PC-3 (cell line): ENCODE measurements around the gene SLC12A1. TPM values are rescaled to one million over a fixed set of nuclear protein-coding genes. Genes with fewer than 3 reads are reported as not detected.
A peak's percentile ranks its signal among the peaks of the same experiment; 100 is the strongest.

Source experiments
- ATAC-seq: fragments of 200-7000 bp; cut with Tn5 transposase; 2 replicates; pipeline ENCODE4 v1.9.1; 2020; ENCODE audit warnings: mild to moderate bottlenecking, moderate library complexity
- BruUV-seq: library from RNA; stranded (reverse); fragments of 400-500 nt; replicated peaks from 2 replicates; lab custom pipeline; 2021; lab: Mats Ljungman, UMichigan
- CTCF ChIA-PET: fragments of 300-600 bp; sonication (Branson Sonifier 250); formaldehyde crosslinking; loops from one replicate; lab custom pipeline; 2022; ENCODE audit warnings: antibody characterized with exemption; lab: Charles Lee
- POLR2A ChIA-PET: fragments of 300-600 bp; sonication (Branson Sonifier 250); formaldehyde crosslinking; loops from one replicate; lab custom pipeline; 2022; ENCODE audit warnings: antibody characterized with exemption; ENCODE audit not compliant: unreplicated experiment; lab: Charles Lee
- DNase-seq: peaks from one replicate; pipeline ENCODE4 v3.0.0-alpha.2; 2015
- H2AFZ ChIP-seq: fragments of 300-600 bp; sonication (generic); 2 replicates; pipeline ENCODE4 v1.6.0; 2016; ENCODE audit warnings: antibody characterized with exemption, low read length
- H3F3A ChIP-seq: fragments of 300-600 bp; sonication (generic); one replicate; pipeline ENCODE4 v1.6.0; 2017; ENCODE audit warnings: antibody characterized with exemption, low read length, control low read depth, mild to moderate bottlenecking; ENCODE audit not compliant: unreplicated experiment
- H3K27ac ChIP-seq: fragments of 300-600 bp; sonication (generic); 2 replicates; pipeline ENCODE4 v1.5.1; 2016; ENCODE audit warnings: mild to moderate bottlenecking, low read length
- H3K27me3 ChIP-seq: fragments of 300-600 bp; sonication (generic); 2 replicates; pipeline ENCODE4 v1.6.1; 2016; ENCODE audit warnings: low read length, mixed read lengths
- H3K36me3 ChIP-seq: fragments of 300-600 bp; sonication (generic); 2 replicates; pipeline ENCODE4 v1.6.1; 2016; ENCODE audit warnings: low read depth, mixed run types, low read length, mixed read lengths
- H3K4me1 ChIP-seq: fragments of 300-600 bp; sonication (generic); 2 replicates; pipeline ENCODE4 v1.5.1; 2016; ENCODE audit warnings: low read length; ENCODE audit not compliant: insufficient read depth
- H3K4me2 ChIP-seq: fragments of 300-600 bp; sonication (generic); 2 replicates; pipeline ENCODE4 v1.6.0; 2016; ENCODE audit warnings: low read length
- H3K4me3 ChIP-seq: fragments of 300-600 bp; sonication (generic); 2 replicates; pipeline ENCODE4 v1.5.1; 2016; ENCODE audit warnings: mild to moderate bottlenecking, low read length, mixed read lengths
- H3K79me2 ChIP-seq: fragments of 300-600 bp; sonication (generic); 2 replicates; pipeline ENCODE4 v1.6.1; 2017; ENCODE audit warnings: low read length, mixed read lengths
- H3K9ac ChIP-seq: fragments of 300-600 bp; sonication (generic); 2 replicates; pipeline ENCODE4 v1.6.0; 2016; ENCODE audit warnings: mild to moderate bottlenecking, low read length
- H3K9me2 ChIP-seq: fragments of 300-600 bp; sonication (generic); replicated peaks from 2 replicates; pipeline ENCODE4 v1.6.1; 2016; ENCODE audit warnings: mixed run types, low read length, mixed read lengths
- H3K9me3 ChIP-seq: fragments of 300-600 bp; sonication (generic); 2 replicates; pipeline ENCODE4 v1.6.1; 2016; ENCODE audit warnings: low read length, mixed read lengths
- H4K20me1 ChIP-seq: fragments of 300-600 bp; sonication (generic); 2 replicates; pipeline ENCODE4 v1.6.1; 2016; ENCODE audit warnings: low read length, mixed read lengths
- EZH2 ChIP-seq: fragments of 300-600 bp; sonication (generic); IDR thresholded peaks from one replicate; pipeline ENCODE4 v1.6.1; 2017; ENCODE audit warnings: antibody characterized with exemption, mild to moderate bottlenecking, low read length; ENCODE audit not compliant: unreplicated experiment
- EZH2phosphoT487 ChIP-seq: fragments of 300-600 bp; sonication (generic); IDR thresholded peaks from 2 replicates; pipeline ENCODE4 v1.6.1; 2018; ENCODE audit warnings: mild to moderate bottlenecking, antibody characterized with exemption, low read length, borderline replicate concordance
- intact Hi-C: fragments of 100-400 bp; cut with micrococcal nuclease; formaldehyde crosslinking; loops from 2 replicates; pipeline ENCODE4 v1.9.0; 2023
- total RNA-seq: library from RNA; depleted of rRNA; stranded (reverse); fragments of >200 nt; gene quantifications from 2 replicates; pipeline ENCODE4 v1.2.3, GENCODE V29; 2014
- TF ChIP-seq, protein P1 (sequence below): fragments of 300-600 bp; sonication (generic); conservative IDR thresholded peaks from 2 replicates; pipeline ENCODE4 v1.5.1; 2017; ENCODE audit warnings: antibody characterized with exemption, low read depth, mild to moderate bottlenecking, low read length

SLC12A1 gene
- total RNA-seq, 1 experiment from 2014 or later = not detected

DNA sequence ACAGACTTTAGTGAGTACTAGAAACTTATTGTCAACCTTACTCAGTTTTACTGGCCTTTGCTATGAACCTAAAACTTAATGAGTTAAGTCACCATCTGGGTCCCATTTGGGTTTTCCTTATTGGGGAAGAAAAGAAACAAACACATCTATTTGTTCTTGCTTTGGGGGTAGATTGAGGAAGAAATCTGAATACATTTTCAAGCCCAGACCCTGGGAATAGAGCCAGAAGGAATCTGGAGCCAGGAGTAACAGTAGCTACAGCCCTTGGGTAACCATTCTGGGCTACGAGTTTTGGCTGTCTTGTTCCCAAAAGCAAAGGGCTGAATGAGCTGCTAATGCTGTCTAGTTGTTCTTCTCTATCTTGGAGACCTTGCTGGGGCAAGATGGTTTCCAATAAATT is 16.5 kb downstream of the SLC12A1 start:
- Histone ChIP-seq H3K27me3 (peaks cover 25% of the 10 kb centered on the region), H3K9me2 (no peaks in the 10 kb centered on the region), H4K20me1 (no peaks in the 10 kb centered on the region), H3K4me1 (no peaks in the 10 kb centered on the region), H3K79me2 (no peaks in the 10 kb centered on the region), H3K27ac (no peak overlapping the region), H2AFZ (no peak overlapping the region), H3F3A (no peaks in the 10 kb centered on the region), H3K36me3 (no peaks in the 10 kb centered on the region), H3K9ac (no peak overlapping the region), H3K4me3 (no peak overlapping the region), H3K4me2 (no peak overlapping the region), H3K9me3 (no peaks in the 10 kb centered on the region)
- DNase-seq = no peak
- CTCF ChIA-PET = no interaction called here
- POLR2A ChIA-PET = no interaction called here
- TF ChIP-seq EZH2 = no peak
- no peak for ATAC-seq
- intact Hi-C loops = no loop called here
- no TSS peak for BruUV-seq

DNA sequence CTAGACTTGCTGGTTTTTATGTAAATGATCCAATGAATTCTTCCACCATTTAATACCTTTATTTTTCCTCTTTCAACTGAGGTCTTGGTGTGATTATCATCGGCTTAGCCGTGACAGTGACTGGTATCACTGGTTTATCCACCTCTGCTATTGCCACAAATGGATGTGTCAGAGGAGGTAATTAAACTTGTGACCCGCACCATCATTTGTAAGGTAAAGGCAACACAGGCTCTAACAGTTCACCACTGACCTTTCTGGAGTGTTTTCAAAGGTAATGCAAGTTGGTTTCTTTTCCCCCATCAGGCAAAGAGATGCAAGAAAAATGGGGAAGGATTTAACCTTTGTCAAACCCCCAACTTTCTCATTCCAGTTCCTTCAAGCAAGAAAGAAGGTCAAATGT is 19.7 kb downstream of the SLC12A1 start:
- ChIA-PET CTCF (no interaction called here), POLR2A (no interaction called here)
- Histone ChIP-seq H3K36me3 (no peaks in the 10 kb centered on the region), H3K4me1 (no peaks in the 10 kb centered on the region), H3K4me2 (no peak overlapping the region), H3K27me3 (peaks cover 23% of the 10 kb centered on the region), H3F3A (no peaks in the 10 kb centered on the region), H4K20me1 (no peaks in the 10 kb centered on the region), H3K9me3 (no peaks in the 10 kb centered on the region), H3K27ac (no peak overlapping the region), H3K79me2 (no peaks in the 10 kb centered on the region), H2AFZ (no peak overlapping the region), H3K4me3 (no peak overlapping the region), H3K9me2 (no peaks in the 10 kb centered on the region), H3K9ac (no peak overlapping the region)
- TF ChIP-seq EZH2phosphoT487 (no peak), EZH2 (no peak)
- TF ChIP-seq, protein P1, sequence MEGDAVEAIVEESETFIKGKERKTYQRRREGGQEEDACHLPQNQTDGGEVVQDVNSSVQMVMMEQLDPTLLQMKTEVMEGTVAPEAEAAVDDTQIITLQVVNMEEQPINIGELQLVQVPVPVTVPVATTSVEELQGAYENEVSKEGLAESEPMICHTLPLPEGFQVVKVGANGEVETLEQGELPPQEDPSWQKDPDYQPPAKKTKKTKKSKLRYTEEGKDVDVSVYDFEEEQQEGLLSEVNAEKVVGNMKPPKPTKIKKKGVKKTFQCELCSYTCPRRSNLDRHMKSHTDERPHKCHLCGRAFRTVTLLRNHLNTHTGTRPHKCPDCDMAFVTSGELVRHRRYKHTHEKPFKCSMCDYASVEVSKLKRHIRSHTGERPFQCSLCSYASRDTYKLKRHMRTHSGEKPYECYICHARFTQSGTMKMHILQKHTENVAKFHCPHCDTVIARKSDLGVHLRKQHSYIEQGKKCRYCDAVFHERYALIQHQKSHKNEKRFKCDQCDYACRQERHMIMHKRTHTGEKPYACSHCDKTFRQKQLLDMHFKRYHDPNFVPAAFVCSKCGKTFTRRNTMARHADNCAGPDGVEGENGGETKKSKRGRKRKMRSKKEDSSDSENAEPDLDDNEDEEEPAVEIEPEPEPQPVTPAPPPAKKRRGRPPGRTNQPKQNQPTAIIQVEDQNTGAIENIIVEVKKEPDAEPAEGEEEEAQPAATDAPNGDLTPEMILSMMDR = no peak
- DNase-seq (peak; percentile 37), ATAC-seq (no peak)
- no TSS peak for BruUV-seq
- intact Hi-C loops = no loop called here

DNA sequence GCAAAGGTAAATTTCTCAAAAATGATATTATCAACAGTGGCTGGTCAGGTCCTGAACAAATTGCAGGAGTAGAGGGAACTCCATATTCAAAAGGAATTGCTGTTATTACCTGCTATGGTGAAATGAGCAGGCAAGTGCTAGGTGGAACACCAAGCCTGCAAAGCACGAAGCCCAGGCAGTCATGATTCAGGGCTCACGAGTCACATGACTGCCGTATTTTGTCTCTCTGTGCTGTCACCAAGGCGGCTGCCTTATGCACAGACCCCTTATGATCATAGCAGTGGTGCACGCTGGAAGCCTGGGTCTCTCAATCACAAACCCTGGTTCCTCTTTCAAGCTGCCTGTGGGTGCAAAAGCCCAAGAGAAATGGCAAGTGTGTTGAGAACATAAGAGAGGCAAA is 24.4 kb downstream of the SLC12A1 start:
- intact Hi-C loops = no loop called here
- no peaks in the 10 kb centered on the region for H3F3A ChIP-seq
- no peak overlapping the region for H3K9ac ChIP-seq
- BruUV-seq = no TSS peak
- POLR2A ChIA-PET = no interaction called here
- peaks cover 9% of the 10 kb centered on the region for H3K27me3 ChIP-seq
- DNase-seq (no peak), ATAC-seq (no peak)
- TF ChIP-seq EZH2phosphoT487 (no peak), EZH2 (no peak)
- TF ChIP-seq, protein P1 = no peak
- H2AFZ ChIP-seq = no peak overlapping the region
- H3K4me2 ChIP-seq = no peak overlapping the region
- no peaks in the 10 kb centered on the region for H3K79me2 ChIP-seq
- CTCF ChIA-PET = no interaction called here
- H3K4me3 ChIP-seq = no peak overlapping the region
- no peaks in the 10 kb centered on the region for H4K20me1 ChIP-seq
- no peaks in the 10 kb centered on the region for H3K9me2 ChIP-seq
- H3K27ac ChIP-seq = no peak overlapping the region
- no peaks in the 10 kb centered on the region for H3K36me3 ChIP-seq
- H3K9me3 ChIP-seq = no peaks in the 10 kb centered on the region
- H3K4me1 ChIP-seq = no peaks in the 10 kb centered on the region
